RWPE1 (cell line): ENCODE results near the gene PPP1R9A.

ENCODE experiments used
- CTCF ChIA-PET: fragments of 350-600 bp; sonication (Branson Sonifier 250); formaldehyde crosslinking; extraction: SDS; loops from one replicate; lab custom pipeline; 2021; lab: Yijun Ruan, JAX
- POLR2A ChIA-PET: fragments of 400-600 bp; formaldehyde crosslinking; extraction: SDS; loops from one replicate; lab custom pipeline; 2020; ENCODE audit warnings: antibody characterized with exemption; ENCODE audit not compliant: low non-redundant PET; lab: Yijun Ruan, JAX
- DNase-seq: peaks from one replicate; pipeline ENCODE4 v3.0.0; 2012; ENCODE audit warnings: low spot score
- H3K27ac ChIP-seq: fragments of 450-650 bp; 2 replicates; pipeline ENCODE4 v1.5.1; 2017
- TF ChIP-seq, protein P1 (sequence below): fragments of 450-650 bp; conservative IDR thresholded peaks from 2 replicates; pipeline ENCODE4 v1.5.1; 2017; ENCODE audit warnings: low read depth, mild to moderate bottlenecking

PPP1R9A gene

DNA sequence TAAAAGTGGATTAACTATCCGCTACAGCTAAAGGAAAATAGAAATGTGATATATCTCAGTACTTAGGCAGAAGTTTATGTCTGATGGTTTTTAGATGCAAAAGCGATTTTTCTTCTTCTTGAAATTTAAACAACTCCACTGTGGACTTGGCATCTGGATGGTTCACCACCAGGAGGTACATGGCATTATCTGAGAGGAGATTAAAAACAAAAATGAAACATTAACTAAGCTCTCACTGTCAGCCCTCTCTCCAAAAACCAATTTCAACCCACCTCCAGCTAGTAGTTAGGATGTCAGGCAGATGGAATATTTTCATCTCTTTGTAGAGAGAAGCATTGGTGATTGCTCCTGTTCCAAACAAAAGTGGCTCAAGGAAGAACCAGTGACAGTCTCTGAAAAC is 404.0 kb downstream of the PPP1R9A start:
- no peak overlapping the region for H3K27ac ChIP-seq
- DNase-seq = no peak
- ChIA-PET POLR2A (no interaction called here), CTCF (interaction anchor here (1.1 kb wide), 1 partner anchor 10 kb away, joined by 3 read pairs; no protein-coding TSS in a partner anchor)
- TF ChIP-seq, protein P1, sequence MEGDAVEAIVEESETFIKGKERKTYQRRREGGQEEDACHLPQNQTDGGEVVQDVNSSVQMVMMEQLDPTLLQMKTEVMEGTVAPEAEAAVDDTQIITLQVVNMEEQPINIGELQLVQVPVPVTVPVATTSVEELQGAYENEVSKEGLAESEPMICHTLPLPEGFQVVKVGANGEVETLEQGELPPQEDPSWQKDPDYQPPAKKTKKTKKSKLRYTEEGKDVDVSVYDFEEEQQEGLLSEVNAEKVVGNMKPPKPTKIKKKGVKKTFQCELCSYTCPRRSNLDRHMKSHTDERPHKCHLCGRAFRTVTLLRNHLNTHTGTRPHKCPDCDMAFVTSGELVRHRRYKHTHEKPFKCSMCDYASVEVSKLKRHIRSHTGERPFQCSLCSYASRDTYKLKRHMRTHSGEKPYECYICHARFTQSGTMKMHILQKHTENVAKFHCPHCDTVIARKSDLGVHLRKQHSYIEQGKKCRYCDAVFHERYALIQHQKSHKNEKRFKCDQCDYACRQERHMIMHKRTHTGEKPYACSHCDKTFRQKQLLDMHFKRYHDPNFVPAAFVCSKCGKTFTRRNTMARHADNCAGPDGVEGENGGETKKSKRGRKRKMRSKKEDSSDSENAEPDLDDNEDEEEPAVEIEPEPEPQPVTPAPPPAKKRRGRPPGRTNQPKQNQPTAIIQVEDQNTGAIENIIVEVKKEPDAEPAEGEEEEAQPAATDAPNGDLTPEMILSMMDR = no peak

DNA sequence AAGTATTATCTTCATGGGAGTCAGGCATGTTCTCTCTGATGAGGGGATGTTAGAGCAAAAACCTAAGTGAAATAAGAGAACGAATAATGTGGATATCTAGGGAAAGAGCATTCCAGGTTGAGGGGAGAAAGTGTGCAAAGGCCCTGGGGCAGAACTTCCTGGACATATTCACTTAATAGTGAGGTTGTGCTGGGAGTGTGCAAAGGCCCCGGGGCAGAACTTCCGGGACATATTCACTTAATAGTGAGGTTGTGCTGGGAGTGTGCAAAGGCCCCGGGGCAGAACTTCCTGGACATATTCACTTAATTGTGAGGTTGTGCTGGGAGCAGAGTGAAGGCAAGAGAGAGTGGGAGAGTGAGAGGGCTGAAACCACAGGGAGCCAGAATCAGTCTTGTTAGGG is 405.2 kb downstream of the PPP1R9A start:
- DNase-seq = no peak
- CTCF ChIA-PET = no interaction called here
- POLR2A ChIA-PET = no interaction called here
- TF ChIP-seq, protein P1 = no peak
- H3K27ac ChIP-seq = no peak overlapping the region

DNA sequence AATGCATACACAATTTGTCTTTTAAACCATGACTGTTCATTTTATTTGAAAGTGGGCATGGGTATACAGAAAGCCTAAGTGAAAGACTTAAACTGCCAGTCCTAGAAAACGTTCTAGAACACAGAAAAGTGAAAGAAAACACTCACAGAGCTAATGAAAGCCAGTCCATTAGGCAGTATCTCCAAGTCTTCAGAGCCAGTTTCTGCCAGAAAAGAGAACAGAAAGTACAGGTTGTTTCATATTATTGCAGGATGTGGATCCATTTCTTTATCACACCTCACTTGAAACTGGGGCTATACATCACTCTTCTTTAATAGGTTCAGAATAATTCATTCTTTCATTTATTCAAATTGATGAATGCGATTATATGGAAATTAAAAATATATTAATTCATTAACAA is 409.2 kb downstream of the PPP1R9A start:
- ChIA-PET POLR2A (no interaction called here), CTCF (no interaction called here)
- no peak for DNase-seq
- no peak overlapping the region for H3K27ac ChIP-seq
- TF ChIP-seq, protein P1 = no peak

DNA sequence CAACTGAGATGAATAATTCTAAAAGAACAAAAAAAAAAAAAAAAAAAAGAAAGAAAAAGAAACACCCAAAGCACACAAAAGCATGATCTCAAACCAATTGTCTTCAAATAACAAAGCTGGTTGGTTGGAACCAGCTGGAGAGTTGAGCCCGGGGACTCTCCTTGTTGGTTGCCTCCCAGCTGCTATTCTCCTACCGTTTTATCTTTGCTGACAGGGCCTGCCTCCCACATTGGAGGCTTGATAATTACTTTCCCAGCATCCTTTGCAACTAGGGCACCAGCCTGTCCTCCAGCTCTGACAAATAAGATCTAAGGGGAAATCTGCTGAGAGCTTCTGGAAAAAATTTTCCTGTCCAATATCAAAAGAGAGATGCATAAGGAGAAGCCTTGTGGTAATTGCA is 410.2 kb downstream of the PPP1R9A start:
- POLR2A ChIA-PET = no interaction called here
- CTCF ChIA-PET = no interaction called here
- H3K27ac ChIP-seq = no peak overlapping the region
- TF ChIP-seq, protein P1 = no peak
- no peak for DNase-seq

DNA sequence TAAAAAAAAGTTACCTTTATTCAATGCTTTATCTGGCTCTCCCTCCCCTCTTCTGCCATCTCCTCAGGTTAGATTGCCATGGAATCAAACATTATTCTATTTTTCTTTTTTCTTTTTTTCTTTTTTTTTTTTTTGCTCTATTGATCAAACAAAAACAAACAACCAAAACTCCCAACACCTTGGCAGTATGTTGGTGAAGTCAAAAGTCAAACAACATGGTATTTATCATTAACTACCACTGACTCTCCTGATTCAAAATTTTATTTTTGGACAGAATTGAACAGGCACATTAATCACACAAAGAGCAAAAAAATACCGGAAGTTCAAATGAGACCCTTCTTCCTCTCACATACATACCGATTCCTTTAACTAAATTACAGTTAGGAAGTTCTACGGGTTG is 410.6 kb downstream of the PPP1R9A start:
- CTCF ChIA-PET = no interaction called here
- POLR2A ChIA-PET = no interaction called here
- no peak for DNase-seq
- TF ChIP-seq, protein P1 = no peak
- no peak overlapping the region for H3K27ac ChIP-seq

DNA sequence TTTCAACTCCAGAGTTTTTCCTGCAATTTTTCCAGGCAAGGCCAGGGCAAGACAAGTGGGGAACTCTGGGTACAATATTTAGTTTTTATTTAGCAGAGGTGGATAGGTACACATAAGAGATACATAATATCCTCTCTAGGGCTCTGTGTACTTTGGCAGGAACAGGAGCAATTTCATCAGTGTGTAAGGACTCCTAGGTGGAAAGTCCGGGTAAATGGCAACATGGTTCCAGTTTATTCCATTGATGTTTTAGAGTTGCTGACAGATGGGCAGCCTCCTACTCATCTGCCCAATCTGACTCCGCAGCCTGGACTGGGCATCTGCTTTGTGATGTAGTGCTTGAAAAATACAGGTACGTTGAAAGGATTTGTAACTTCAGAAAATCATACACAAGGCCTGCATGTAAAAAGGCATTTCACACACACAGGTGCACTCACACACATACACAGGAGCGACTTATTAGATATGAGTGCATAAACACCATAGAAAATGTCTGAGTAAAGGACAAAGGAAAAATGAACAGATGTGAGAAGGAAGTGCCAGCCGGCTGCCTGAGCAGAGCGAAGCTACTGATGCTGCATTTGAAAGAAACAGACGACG is 411.2 kb downstream of the PPP1R9A start:
- H3K27ac ChIP-seq = no peak overlapping the region
- CTCF ChIA-PET = no interaction called here
- TF ChIP-seq, protein P1 = no peak
- no peak for DNase-seq
- POLR2A ChIA-PET = no interaction called here
